Urinary bladder (tissue), 4 donors: ENCODE data around the gene TRIM9. TPM values are rescaled to one million over a fixed set of nuclear protein-coding genes. Genes with fewer than 3 reads are reported as not detected.
"Not testable (repeated sequence)": the region's sequence is repeated elsewhere in the genome, so short reads cannot be mapped to it uniquely, and the experiment has no call there.

Experiments
- DNase-seq: peaks from one replicate; pipeline ENCODE4 v3.0.0-alpha.2; 2015; ENCODE audit errors: extremely low spot score
- H3K27ac ChIP-seq: one replicate; pipeline ENCODE4 v1.5.1; 2013; ENCODE audit warnings: low read depth, mild to moderate bottlenecking, moderate library complexity
- H3K36me3 ChIP-seq: one replicate; pipeline ENCODE4 v1.6.1; 2013; ENCODE audit warnings: mild to moderate bottlenecking, moderate library complexity; ENCODE audit not compliant: insufficient read depth
- H3K4me1 ChIP-seq: one replicate; pipeline ENCODE4 v1.6.1; 2013; ENCODE audit warnings: mild to moderate bottlenecking, moderate library complexity; ENCODE audit not compliant: insufficient read depth
- H3K4me3 ChIP-seq: one replicate; pipeline ENCODE4 v1.5.1; 2013; ENCODE audit warnings: low read depth, low read length
- WGBS: extraction: QIAGEN DNeasy Blood & Tissue Kit; methylation state at CpG from one replicate; pipeline ENCODE4 v1.1.7; 2013; 5-methylcytosine and 5-hydroxymethylcytosine counted together
- polyA plus RNA-seq: library from polyadenylated mRNA; stranded (reverse); fragments of 200-250 nt; gene quantifications from one replicate; pipeline ENCODE4 v1.2.3, GENCODE V29; 2013
- total RNA-seq: library from RNA; depleted of rRNA; stranded (reverse); fragments of >200 nt; gene quantifications from one replicate; pipeline ENCODE4 v1.2.3, GENCODE V29; 2014
- donor health status: healthy with polysubstance abuse.
- donor health status: healthy.

The TRIM9 gene
- total and polyA plus RNA-seq, 2 donors, result 0.70 to 1.1 TPM

GRCh38 chr14:50970886-50971781 lies 123.8 kb downstream of the TRIM9 start:
- no peaks in the 10 kb centered on the region for H3K36me3 ChIP-seq
- no peaks in the 10 kb centered on the region for H3K4me1 ChIP-seq
- H3K4me3 ChIP-seq, result no peak overlapping the region
- WGBS, result 82% methylated on average over 6 of the region's 6 CpGs
- no peak for DNase-seq
- no peak overlapping the region for H3K27ac ChIP-seq

- H3K36me3 ChIP-seq, result no peaks in the 10 kb centered on the region
- H3K4me1 ChIP-seq, result peaks cover 1% of the 10 kb centered on the region
- no peak for DNase-seq
- WGBS, result 59% methylated on average over 2 of the region's 2 CpGs
- no peak overlapping the region for H3K4me3 ChIP-seq
- H3K27ac ChIP-seq, result no peak overlapping the region
Measured at GRCh38 chr14:50967790-50968189, 127.1 kb downstream of the TRIM9 start.

GRCh38 chr14:50967103-50967502 lies 127.8 kb downstream of the TRIM9 start:
- Histone ChIP-seq H3K27ac (no peak overlapping the region), H3K4me3 (no peak overlapping the region), H3K36me3 (no peaks in the 10 kb centered on the region), H3K4me1 (peaks cover 1% of the 10 kb centered on the region)
- DNase-seq, result no peak
- 61% methylated on average over 3 of the region's 3 CpGs for WGBS

- peak; percentile 92 for DNase-seq
- peaks cover 1% of the 10 kb centered on the region for H3K4me1 ChIP-seq
Measured at GRCh38 chr14:50964683-50965390, 130.1 kb downstream of the TRIM9 start.

GRCh38 chr14:50963919-50964318 lies 131.0 kb downstream of the TRIM9 start:
- no peak overlapping the region for H3K27ac ChIP-seq

More at GRCh38 chr14:50964683-50965390, 130.1 kb downstream of the TRIM9 start:
- no peak overlapping the region for H3K27ac ChIP-seq
- no peaks in the 10 kb centered on the region for H3K36me3 ChIP-seq
- WGBS, result 13% methylated on average over 5 of the region's 5 CpGs
- H3K4me3 ChIP-seq, result no peak overlapping the region

GRCh38 chr14:50961605-50962221 lies 133.2 kb downstream of the TRIM9 start:
- H3K36me3 ChIP-seq, result no peaks in the 10 kb centered on the region
- H3K4me1 ChIP-seq, result peaks cover 1% of the 10 kb centered on the region
- H3K4me3 ChIP-seq, result no peak overlapping the region
- WGBS, result 14% methylated on average over 2 of the region's 2 CpGs
- no peak overlapping the region for H3K27ac ChIP-seq
- DNase-seq, result peak; percentile 78

More at GRCh38 chr14:50963919-50964318, 131.0 kb downstream of the TRIM9 start:
- WGBS, result 97% methylated on average over 5 of the region's 5 CpGs
- no peaks in the 10 kb centered on the region for H3K36me3 ChIP-seq
- H3K4me1 ChIP-seq, result peaks cover 1% of the 10 kb centered on the region
- no peak for DNase-seq
- no peak overlapping the region for H3K4me3 ChIP-seq

GRCh38 chr14:50957296-50957695 lies 137.6 kb downstream of the TRIM9 start:
- Histone ChIP-seq H3K27ac (no peak overlapping the region), H3K36me3 (no peaks in the 10 kb centered on the region), H3K4me1 (no peaks in the 10 kb centered on the region), H3K4me3 (no peak overlapping the region)
- 41% methylated on average over 3 of the region's 3 CpGs for WGBS
- DNase-seq, result no peak

GRCh38 chr14:50956421-50956820 lies 138.5 kb downstream of the TRIM9 start:
- H3K36me3 ChIP-seq, H3K4me1 ChIP-seq, H3K4me3 ChIP-seq, DNase-seq: not testable (repeated sequence)
- 91% methylated on average over 32 of the region's 32 CpGs for WGBS
- H3K27ac ChIP-seq, result peak overlapping the region; percentile 23

GRCh38 chr14:50955373-50956043 lies 139.4 kb downstream of the TRIM9 start:
- Histone ChIP-seq H3K4me1 (no peaks in the 10 kb centered on the region), H3K27ac (peak overlapping the region; percentile 6), H3K36me3 (no peaks in the 10 kb centered on the region), H3K4me3 (no peak overlapping the region)
- DNase-seq, result no peak
- 84% methylated on average over 5 of the region's 5 CpGs for WGBS

- 22% methylated on average over 1 of the region's 1 CpG for WGBS
- no peak for DNase-seq
- Histone ChIP-seq H3K4me1 (no peaks in the 10 kb centered on the region), H3K36me3 (no peaks in the 10 kb centered on the region), H3K27ac (no peak overlapping the region), H3K4me3 (no peak overlapping the region)
Measured at GRCh38 chr14:50954811-50955372, 140.0 kb downstream of the TRIM9 start.

- 91% methylated on average over 1 of the region's 1 CpG for WGBS
- H3K4me1 ChIP-seq, result no peaks in the 10 kb centered on the region
- no peak overlapping the region for H3K4me3 ChIP-seq
- H3K27ac ChIP-seq, result no peak overlapping the region
- no peaks in the 10 kb centered on the region for H3K36me3 ChIP-seq
- no peak for DNase-seq
Measured at GRCh38 chr14:50953502-50953901, 141.4 kb downstream of the TRIM9 start.

- DNase-seq, result no peak
- H3K27ac ChIP-seq, result no peak overlapping the region
- no peak overlapping the region for H3K4me3 ChIP-seq
- H3K36me3 ChIP-seq, result no peaks in the 10 kb centered on the region
- no peaks in the 10 kb centered on the region for H3K4me1 ChIP-seq
- WGBS, result 94% methylated on average over 6 of the region's 6 CpGs
Measured at GRCh38 chr14:50951032-50951431, 143.9 kb downstream of the TRIM9 start.

GRCh38 chr14:50948205-50948604 lies 146.7 kb downstream of the TRIM9 start:
- Histone ChIP-seq H3K4me1 (no peaks in the 10 kb centered on the region), H3K4me3 (no peak overlapping the region), H3K27ac (no peak overlapping the region), H3K36me3 (no peaks in the 10 kb centered on the region)
- 85% methylated on average over 2 of the region's 2 CpGs for WGBS
- no peak for DNase-seq
